HL-60 (cell line): Measurements from ENCODE around the gene TMPRSS4.
A peak's percentile ranks its signal among the peaks of the same experiment; 100 is the strongest.

ENCODE experiments used
- DNase-seq, 2 experiments: peaks; one replicate each; pipeline ENCODE4 v3.0.0-alpha.2; 2010 to 2020; ENCODE audit warnings: low read depth in 1 of 2, low spot score in 1 of 2
- H3K27ac ChIP-seq: fragments of 250-450 bp; sonication (Bioruptor Pico); replicated peaks from 2 replicates; pipeline ENCODE4 v1.5.1; 2020; ENCODE audit warnings: mild to moderate bottlenecking, moderate library complexity
- H3K27me3 ChIP-seq: fragments of 250-450 bp; sonication (Bioruptor Pico); 2 replicates; pipeline ENCODE4 v1.5.1; 2021; ENCODE audit warnings: mild to moderate bottlenecking, moderate library complexity; ENCODE audit not compliant: insufficient read depth, poor library complexity, severe bottlenecking
- H3K4me3 ChIP-seq: replicated peaks from 2 replicates; pipeline ENCODE4 v1.5.1; 2011; ENCODE audit warnings: mild to moderate bottlenecking, control low read depth, low read length; ENCODE audit not compliant: insufficient read depth
- GABPA ChIP-seq: IDR thresholded peaks from 2 replicates; pipeline ENCODE4 v1.6.1; 2012; ENCODE audit warnings: low read depth
- POLR2AphosphoS5 ChIP-seq: IDR thresholded peaks from 2 replicates; pipeline ENCODE4 v1.6.1; 2012; ENCODE audit warnings: low read depth
- SPI1 ChIP-seq: IDR thresholded peaks from 2 replicates; pipeline ENCODE4 v1.6.1; 2012; ENCODE audit warnings: low read depth, mild to moderate bottlenecking, borderline replicate concordance
- TF ChIP-seq, protein P1 (sequence below): IDR thresholded peaks from one replicate; pipeline ENCODE4 v1.5.1; 2011; ENCODE audit warnings: low read length, control low read depth, inconsistent platforms; ENCODE audit not compliant: insufficient read depth
- TF ChIP-seq, protein P2 (sequence below): IDR thresholded peaks from 2 replicates; pipeline ENCODE4 v1.6.1; 2012; ENCODE audit warnings: low read depth; ENCODE audit not compliant: insufficient replicate concordance

The TMPRSS4 gene

GRCh38 chr11:118051136-118051610 is 25.7 kb upstream of the TMPRSS4 start:
- H3K27ac ChIP-seq = no peak overlapping the region
- no peak for DNase-seq
- H3K4me3 ChIP-seq = no peak overlapping the region
- no peaks in the 10 kb centered on the region for H3K27me3 ChIP-seq
- TF ChIP-seq, protein P1, sequence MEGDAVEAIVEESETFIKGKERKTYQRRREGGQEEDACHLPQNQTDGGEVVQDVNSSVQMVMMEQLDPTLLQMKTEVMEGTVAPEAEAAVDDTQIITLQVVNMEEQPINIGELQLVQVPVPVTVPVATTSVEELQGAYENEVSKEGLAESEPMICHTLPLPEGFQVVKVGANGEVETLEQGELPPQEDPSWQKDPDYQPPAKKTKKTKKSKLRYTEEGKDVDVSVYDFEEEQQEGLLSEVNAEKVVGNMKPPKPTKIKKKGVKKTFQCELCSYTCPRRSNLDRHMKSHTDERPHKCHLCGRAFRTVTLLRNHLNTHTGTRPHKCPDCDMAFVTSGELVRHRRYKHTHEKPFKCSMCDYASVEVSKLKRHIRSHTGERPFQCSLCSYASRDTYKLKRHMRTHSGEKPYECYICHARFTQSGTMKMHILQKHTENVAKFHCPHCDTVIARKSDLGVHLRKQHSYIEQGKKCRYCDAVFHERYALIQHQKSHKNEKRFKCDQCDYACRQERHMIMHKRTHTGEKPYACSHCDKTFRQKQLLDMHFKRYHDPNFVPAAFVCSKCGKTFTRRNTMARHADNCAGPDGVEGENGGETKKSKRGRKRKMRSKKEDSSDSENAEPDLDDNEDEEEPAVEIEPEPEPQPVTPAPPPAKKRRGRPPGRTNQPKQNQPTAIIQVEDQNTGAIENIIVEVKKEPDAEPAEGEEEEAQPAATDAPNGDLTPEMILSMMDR = no peak
- TF ChIP-seq SPI1 (no peak), GABPA (no peak), POLR2AphosphoS5 (no peak)
- TF ChIP-seq, protein P2, sequence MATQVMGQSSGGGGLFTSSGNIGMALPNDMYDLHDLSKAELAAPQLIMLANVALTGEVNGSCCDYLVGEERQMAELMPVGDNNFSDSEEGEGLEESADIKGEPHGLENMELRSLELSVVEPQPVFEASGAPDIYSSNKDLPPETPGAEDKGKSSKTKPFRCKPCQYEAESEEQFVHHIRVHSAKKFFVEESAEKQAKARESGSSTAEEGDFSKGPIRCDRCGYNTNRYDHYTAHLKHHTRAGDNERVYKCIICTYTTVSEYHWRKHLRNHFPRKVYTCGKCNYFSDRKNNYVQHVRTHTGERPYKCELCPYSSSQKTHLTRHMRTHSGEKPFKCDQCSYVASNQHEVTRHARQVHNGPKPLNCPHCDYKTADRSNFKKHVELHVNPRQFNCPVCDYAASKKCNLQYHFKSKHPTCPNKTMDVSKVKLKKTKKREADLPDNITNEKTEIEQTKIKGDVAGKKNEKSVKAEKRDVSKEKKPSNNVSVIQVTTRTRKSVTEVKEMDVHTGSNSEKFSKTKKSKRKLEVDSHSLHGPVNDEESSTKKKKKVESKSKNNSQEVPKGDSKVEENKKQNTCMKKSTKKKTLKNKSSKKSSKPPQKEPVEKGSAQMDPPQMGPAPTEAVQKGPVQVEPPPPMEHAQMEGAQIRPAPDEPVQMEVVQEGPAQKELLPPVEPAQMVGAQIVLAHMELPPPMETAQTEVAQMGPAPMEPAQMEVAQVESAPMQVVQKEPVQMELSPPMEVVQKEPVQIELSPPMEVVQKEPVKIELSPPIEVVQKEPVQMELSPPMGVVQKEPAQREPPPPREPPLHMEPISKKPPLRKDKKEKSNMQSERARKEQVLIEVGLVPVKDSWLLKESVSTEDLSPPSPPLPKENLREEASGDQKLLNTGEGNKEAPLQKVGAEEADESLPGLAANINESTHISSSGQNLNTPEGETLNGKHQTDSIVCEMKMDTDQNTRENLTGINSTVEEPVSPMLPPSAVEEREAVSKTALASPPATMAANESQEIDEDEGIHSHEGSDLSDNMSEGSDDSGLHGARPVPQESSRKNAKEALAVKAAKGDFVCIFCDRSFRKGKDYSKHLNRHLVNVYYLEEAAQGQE = no peak

DNA sequence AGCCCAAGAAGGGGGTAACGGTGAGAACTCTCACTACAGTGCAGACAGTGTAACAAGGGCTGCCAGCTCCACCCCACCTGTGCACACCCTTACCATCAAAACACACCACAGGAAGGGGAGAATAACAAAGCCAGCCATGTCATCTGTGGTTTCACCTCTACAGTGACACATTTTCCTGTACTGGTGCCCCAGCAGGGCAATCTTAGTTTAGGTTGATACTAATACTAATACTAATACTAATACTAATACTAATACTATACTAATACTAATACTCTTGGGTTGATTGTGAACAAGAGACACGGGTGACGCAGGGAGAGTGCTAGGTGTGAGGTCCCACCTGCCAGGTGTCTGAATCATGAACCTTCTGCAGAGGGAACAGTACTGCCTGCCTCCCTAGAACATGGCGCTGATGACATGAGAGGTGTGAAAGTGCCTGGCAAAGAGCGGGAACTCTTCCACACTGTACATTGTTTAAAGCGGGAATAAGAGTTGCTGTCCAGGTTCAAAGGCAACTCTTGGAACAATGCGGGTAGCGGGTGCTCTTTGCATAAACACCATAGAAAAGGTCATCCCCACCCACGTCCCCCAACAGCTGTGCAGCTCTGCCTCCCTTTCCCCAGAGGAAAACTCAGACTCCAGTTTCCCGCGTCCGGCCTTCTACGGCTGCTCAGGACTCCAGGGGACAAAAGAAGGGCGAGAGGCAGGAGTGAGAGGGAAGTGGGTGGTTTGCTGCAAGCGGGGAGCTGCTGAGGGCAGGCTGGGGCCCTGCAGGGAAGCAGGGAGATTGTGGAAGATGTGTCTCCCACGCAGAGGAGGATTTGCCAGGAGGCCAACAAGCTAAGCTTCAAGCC is 25.0 kb upstream of the TMPRSS4 start:
- Histone ChIP-seq H3K27ac (no peak overlapping the region), H3K27me3 (no peaks in the 10 kb centered on the region), H3K4me3 (no peak overlapping the region)
- TF ChIP-seq, protein P2 = no peak
- TF ChIP-seq POLR2AphosphoS5 (no peak), GABPA (no peak), SPI1 (no peak; the same call in 1 of the 2 replicates)
- TF ChIP-seq, protein P1 = no peak
- peak in 1 of 2 experiments; percentile 13 for DNase-seq

- TF ChIP-seq, protein P1 = no peak
- TF ChIP-seq SPI1 = no peak
- TF ChIP-seq GABPA = no peak
- TF ChIP-seq POLR2AphosphoS5 = no peak
- TF ChIP-seq, protein P2 = no peak
- Histone ChIP-seq H3K27ac (no peak overlapping the region), H3K4me3 (no peak overlapping the region), H3K27me3 (peaks cover 4% of the 10 kb centered on the region)
- DNase-seq = no peak
These were observed 24.2 kb upstream of the TMPRSS4 start for GRCh38 chr11:118052581-118053206.
